IPS-18a (cell line): ENCODE results near the gene SSBP4.
A peak's percentile ranks its signal among the peaks of the same experiment; 100 is the strongest.

Experiments used
- H3K27ac ChIP-seq: one replicate; pipeline ENCODE4 v1.5.1; 2013; ENCODE audit warnings: low read length
- H3K27me3 ChIP-seq: one replicate; pipeline ENCODE4 v1.6.1; 2013; ENCODE audit warnings: mild to moderate bottlenecking, low read length; ENCODE audit not compliant: control insufficient read depth, insufficient read depth
- H3K36me3 ChIP-seq: one replicate; pipeline ENCODE4 v1.6.1; 2013; ENCODE audit warnings: low read depth, low read length; ENCODE audit not compliant: control insufficient read depth
- H3K4me1 ChIP-seq: one replicate; pipeline ENCODE4 v1.6.1; 2013; ENCODE audit warnings: low read depth, low read length; ENCODE audit not compliant: control insufficient read depth
- H3K4me3 ChIP-seq: one replicate; pipeline ENCODE4 v1.5.1; 2013; ENCODE audit warnings: low read length
- H3K9ac ChIP-seq: one replicate; pipeline ENCODE4 v1.6.1; 2013; ENCODE audit warnings: mild to moderate bottlenecking, low read length, moderate library complexity
- H3K9me3 ChIP-seq: one replicate; pipeline ENCODE4 v1.6.1; 2013; ENCODE audit warnings: low read depth, low read length; ENCODE audit not compliant: control insufficient read depth

The SSBP4 gene

DNA sequence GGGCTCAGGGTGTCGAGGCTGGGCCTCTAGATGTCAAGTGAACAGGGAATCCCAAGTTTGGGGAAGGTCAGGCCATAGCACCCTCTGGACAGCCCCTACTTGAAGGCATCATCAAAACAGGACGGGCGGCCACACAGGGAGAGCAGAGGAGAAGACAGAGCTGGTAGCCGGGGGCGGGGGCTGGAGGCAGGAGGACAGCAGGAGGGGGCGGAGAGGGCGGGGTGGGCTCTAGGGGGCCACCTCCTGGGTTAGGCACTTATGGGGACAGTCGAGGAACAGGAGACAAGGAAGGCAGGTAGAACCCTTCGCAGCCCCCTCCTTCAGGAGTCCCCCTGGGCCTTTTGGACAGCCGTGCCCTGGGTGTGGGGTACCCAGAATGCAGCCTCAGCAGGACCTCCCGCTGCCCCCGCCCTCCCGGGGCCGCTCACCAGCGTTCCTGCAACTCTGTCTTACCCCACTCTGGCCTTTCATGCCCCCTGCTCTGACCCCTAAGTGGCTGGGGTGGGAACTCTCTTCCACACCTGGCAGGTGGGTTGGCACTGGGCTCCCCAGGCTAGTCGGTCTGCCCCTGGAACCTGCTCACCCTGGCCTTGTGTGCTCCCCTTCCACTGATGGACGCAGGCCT lies 5.8 kb downstream of the SSBP4 start:
- Histone ChIP-seq H3K36me3 (no peaks in the 10 kb centered on the region), H3K27me3 (peaks cover 15% of the 10 kb centered on the region), H3K27ac (no peak overlapping the region), H3K9me3 (no peaks in the 10 kb centered on the region), H3K9ac (no peak overlapping the region), H3K4me1 (peaks cover 18% of the 10 kb centered on the region), H3K4me3 (no peak overlapping the region)

GRCh38 chr19:18425515-18426415 lies 6.6 kb downstream of the SSBP4 start:
- H3K27me3 ChIP-seq: peaks cover 7% of the 10 kb centered on the region
- peaks cover 18% of the 10 kb centered on the region for H3K4me1 ChIP-seq
- H3K36me3 ChIP-seq: no peaks in the 10 kb centered on the region
- H3K9ac ChIP-seq: no peak overlapping the region
- no peak overlapping the region for H3K4me3 ChIP-seq
- no peaks in the 10 kb centered on the region for H3K9me3 ChIP-seq
- no peak overlapping the region for H3K27ac ChIP-seq

- Histone ChIP-seq H3K9me3 (no peaks in the 10 kb centered on the region), H3K4me1 (peaks cover 18% of the 10 kb centered on the region), H3K27ac (no peak overlapping the region), H3K4me3 (no peak overlapping the region), H3K36me3 (no peaks in the 10 kb centered on the region), H3K9ac (no peak overlapping the region), H3K27me3 (peaks cover under 1% of the 10 kb centered on the region)
Measured at GRCh38 chr19:18426416-18426767, 7.2 kb downstream of the SSBP4 start.

GRCh38 chr19:18427080-18427742 lies 8.0 kb downstream of the SSBP4 start:
- no peak overlapping the region for H3K9ac ChIP-seq
- H3K4me1 ChIP-seq: peaks cover 20% of the 10 kb centered on the region
- H3K27ac ChIP-seq: no peak overlapping the region
- no peak overlapping the region for H3K4me3 ChIP-seq
- H3K9me3 ChIP-seq: no peaks in the 10 kb centered on the region
- H3K27me3 ChIP-seq: no peaks in the 10 kb centered on the region
- no peaks in the 10 kb centered on the region for H3K36me3 ChIP-seq

- H3K36me3 ChIP-seq: no peaks in the 10 kb centered on the region
- no peaks in the 10 kb centered on the region for H3K9me3 ChIP-seq
- H3K27me3 ChIP-seq: no peaks in the 10 kb centered on the region
- H3K4me1 ChIP-seq: peaks cover 21% of the 10 kb centered on the region
- H3K4me3 ChIP-seq: no peak overlapping the region
- no peak overlapping the region for H3K9ac ChIP-seq
- H3K27ac ChIP-seq: no peak overlapping the region
Measured at GRCh38 chr19:18427743-18428113, 8.5 kb downstream of the SSBP4 start.

DNA sequence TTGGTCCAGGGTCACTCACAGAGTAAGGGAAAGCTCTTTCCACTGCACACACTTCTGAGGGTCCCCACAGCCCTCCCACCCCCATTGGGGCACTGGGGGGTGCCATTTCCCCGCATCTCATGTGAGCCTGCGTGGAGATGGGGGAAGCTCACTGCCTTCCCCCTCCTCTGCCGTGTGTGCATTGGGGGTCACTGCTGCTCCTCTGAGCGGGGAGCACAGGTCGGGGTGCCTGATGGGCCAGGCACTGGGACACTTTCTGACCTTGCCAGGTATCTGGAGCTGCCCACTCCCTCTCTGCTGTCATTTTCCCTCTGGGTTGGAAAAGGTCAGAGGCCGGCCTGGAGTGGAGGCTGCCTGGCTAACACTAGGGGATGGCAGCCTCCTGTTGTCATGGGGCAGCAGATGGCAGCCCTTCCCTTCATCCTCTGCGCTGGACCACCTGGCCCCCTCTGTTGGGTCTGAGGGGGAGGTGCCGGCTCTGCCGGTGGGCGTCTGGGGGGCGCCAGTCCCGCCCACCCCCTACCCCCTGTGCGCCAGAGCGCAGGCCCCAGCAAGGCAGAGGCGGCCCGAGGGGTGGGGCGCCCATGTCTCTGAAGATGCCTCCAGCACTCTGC lies 9.1 kb downstream of the SSBP4 start:
- Histone ChIP-seq H3K27ac (no peak overlapping the region), H3K4me3 (peak overlapping the region; percentile 64), H3K9ac (no peak overlapping the region), H3K4me1 (peaks cover 21% of the 10 kb centered on the region), H3K36me3 (no peaks in the 10 kb centered on the region), H3K9me3 (no peaks in the 10 kb centered on the region), H3K27me3 (no peaks in the 10 kb centered on the region)

GRCh38 chr19:18428787-18429674 lies 9.8 kb downstream of the SSBP4 start:
- Histone ChIP-seq H3K27me3 (no peaks in the 10 kb centered on the region), H3K4me3 (peak overlapping the region; percentile 64), H3K9ac (peak overlapping the region; percentile 32), H3K27ac (no peak overlapping the region), H3K4me1 (peaks cover 18% of the 10 kb centered on the region), H3K36me3 (no peaks in the 10 kb centered on the region), H3K9me3 (no peaks in the 10 kb centered on the region)

- H3K4me1 ChIP-seq: peaks cover 19% of the 10 kb centered on the region
- H3K27ac ChIP-seq: no peak overlapping the region
- H3K9ac ChIP-seq: peak overlapping the region; percentile 32
- peaks cover 2% of the 10 kb centered on the region for H3K36me3 ChIP-seq
- peak overlapping the region; percentile 64 for H3K4me3 ChIP-seq
- no peaks in the 10 kb centered on the region for H3K9me3 ChIP-seq
- no peaks in the 10 kb centered on the region for H3K27me3 ChIP-seq
Measured at GRCh38 chr19:18429717-18430416, 10.7 kb downstream of the SSBP4 start.

DNA sequence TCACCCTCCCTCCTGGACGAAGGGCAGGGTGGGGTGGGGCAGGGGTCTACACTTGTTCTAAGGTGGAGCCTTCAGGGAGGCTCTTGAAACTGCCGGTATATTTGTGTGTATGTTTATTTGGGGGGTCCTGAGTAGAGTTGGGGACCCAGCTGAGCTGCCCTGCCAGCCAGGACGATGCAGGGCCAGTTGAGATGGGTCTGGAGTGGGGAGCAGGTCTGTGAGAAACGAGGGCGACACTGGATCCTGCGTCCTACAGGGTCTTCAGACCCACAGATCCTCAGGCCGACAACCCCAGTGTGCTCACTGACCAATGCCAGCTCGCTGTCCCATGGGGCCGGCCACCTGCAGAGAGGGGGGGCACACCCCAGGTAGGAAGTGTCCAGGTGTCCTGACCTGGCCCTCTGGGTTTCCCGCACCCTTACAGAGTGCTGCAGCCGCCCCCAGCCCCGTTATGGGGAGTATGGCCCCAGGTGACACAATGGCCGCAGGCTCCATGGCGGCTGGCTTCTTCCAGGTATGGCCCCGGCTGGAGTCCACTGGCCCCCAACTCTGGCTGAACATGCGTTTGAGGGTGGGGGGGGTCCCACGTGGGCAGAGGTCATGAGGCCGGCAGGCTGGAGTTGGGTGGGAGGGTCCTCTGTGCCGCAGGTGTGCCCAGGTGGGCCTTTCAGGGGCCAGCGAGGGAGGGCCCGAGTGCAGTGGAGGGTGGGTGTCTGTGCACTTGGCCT lies 11.4 kb downstream of the SSBP4 start:
- H3K4me1 ChIP-seq: peaks cover 19% of the 10 kb centered on the region
- H3K27ac ChIP-seq: no peak overlapping the region
- no peak overlapping the region for H3K9ac ChIP-seq

More for the DNA sequence above, 11.4 kb downstream of the SSBP4 start:
- H3K9me3 ChIP-seq: no peaks in the 10 kb centered on the region
- no peaks in the 10 kb centered on the region for H3K27me3 ChIP-seq
- no peak overlapping the region for H3K4me3 ChIP-seq
- peaks cover 9% of the 10 kb centered on the region for H3K36me3 ChIP-seq
